T follicular helper cell (primary cell): Measurements from ENCODE around the gene PTPRM.

Experiments used
- DNase-seq: peaks from one replicate; pipeline ENCODE4 v3.0.0-alpha.2; 2020; ENCODE audit warnings: low read depth
- total RNA-seq, 2 experiments: gene quantifications; one replicate each; lab custom pipeline; 2026; lab: John Stamatoyannopoulos, UW

Gene PTPRM
- 16.0 to 26.7 reads per million in 2 experiments for total RNA-seq

DNA sequence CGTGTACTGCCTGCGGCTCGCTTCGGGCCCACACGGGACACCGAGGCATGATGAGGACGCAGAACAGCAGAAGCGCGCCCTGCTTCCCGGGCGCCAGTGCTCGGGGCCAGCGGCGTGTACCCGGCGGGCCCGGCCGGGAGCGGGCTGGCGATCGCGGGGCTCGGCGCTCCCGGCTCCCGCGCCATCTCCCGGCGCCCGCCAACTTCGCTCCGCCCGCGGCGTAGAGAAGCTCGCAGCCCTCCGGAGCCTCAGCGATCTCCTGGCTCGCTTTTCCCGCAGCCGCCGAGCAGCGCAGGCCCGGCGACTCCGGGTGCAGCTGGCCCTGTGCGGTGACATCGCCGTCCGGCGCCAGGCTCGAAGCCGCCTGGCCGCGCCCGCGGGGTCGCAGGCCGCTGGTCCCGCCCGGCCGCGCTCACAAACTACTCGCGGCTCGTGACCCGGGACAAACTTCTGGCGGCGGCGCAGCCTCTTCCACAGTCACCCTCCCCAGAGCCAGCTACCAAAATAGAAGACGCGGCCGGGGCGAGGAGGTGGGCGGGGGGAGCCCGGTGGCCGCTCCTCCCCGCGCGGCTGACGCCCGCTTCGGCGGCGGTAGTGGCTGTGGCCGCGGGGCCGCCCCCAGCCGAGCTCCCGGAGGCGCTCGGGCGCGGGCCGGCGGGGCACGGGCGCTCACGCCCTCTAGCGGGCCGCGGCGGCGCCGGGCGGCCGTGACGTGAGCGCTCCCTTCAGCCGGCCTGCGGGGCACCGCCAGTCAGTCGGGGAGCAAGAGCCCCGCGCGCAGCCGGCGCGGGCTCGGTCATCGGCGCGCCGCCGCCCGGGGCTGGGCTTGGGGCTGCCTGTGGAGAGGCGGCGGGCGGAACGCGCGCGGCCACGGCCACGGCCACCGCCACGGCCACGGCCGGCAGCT lies at the start of gene PTPRM:
Gene PTPRM, plus strand, starts transcription at position 750 of the 907 bp plus-strand sequence. CDS start 503 bp downstream, outside the sequence.
- DNase-seq = peak; percentile 16

DNA sequence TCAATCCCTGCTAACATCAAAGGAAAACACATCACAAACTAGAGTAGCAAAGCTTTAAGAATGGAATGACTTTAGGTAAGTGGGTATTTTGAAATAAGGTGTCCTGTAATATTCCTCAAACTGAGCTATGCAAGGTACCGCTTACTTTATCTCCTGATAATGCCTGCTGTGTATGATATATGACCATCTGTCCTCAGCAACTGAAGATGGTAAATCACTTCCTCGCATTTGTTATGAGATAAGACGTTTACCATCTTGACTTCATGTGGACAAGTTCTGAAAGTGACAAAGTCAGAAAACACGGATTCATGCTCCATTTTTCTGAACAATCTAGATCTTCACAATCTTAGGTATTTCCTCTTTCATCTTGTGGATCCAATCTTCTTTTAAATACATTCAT lies 49.3 kb upstream of the PTPRM start:
- no peak for DNase-seq

GRCh38 chr18:7520200-7520785 lies 46.8 kb upstream of the PTPRM start:
- no peak for DNase-seq

GRCh38 chr18:7521226-7521856 lies 45.8 kb upstream of the PTPRM start:
- DNase-seq = no peak

GRCh38 chr18:7523772-7524171 lies 43.3 kb upstream of the PTPRM start:
- no peak for DNase-seq

DNA sequence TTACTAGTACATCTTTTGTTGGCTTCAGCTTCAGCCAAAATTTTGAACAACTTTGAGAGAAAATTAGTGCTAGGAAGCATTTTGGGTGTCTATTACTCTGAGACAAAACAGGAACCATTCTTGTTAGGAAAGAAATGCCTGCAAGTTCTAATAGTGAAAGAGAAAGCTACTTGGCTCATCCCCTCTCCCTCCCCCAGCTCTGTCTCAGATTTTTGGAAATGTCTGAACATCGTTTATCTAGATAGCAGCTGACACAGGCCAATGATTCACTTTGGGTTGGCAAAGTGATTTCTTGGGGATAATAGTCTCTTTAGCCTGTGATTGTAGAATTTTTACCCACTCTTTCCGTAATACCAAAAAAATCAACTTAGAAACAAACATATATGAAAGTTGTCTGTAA lies 42.3 kb upstream of the PTPRM start:
- DNase-seq = no peak

DNA sequence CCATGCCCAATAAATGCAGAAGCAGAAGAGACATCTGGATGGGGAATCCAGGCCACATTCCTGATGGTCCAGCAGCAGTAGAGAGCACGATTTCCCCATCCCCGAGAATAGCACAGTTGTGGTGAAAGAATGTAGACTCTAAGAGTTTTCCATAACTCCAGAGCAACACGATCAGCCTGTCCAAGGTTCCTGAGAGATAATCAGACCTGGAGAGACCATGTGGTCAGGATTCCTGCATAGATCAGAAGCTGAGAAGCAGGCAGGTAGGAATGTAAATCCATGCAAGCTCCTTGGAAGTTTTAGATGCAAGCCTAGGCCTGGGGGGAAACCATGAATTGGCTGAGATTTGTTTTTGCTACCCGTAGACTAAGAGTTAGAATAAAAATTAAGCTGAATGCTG lies 34.2 kb upstream of the PTPRM start:
- DNase-seq = no peak

- DNase-seq = no peak
These were observed 31.5 kb upstream of the PTPRM start for GRCh38 chr18:7535436-7536205.

GRCh38 chr18:7537145-7537544 lies 30.0 kb upstream of the PTPRM start:
- DNase-seq = no peak

- DNase-seq = no peak
These were observed 25.3 kb upstream of the PTPRM start for GRCh38 chr18:7541835-7542234.

DNA sequence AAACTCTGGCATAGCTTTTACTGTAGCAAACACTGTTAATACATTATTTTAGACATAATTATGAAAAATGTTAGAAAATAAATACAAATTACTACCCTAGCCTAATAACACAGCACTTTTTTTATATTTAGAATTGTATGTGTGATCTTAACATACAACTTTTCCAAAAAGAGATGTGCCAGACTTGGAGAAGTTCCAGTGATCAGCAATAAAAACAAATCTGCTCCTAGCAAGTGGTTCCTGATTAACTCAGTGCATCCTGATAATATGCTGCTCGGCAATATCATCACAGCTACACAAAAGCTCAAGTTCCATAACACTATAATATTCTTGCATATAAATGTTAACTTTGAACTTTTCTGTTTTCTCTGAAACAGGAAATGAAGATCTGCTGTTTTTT lies 22.4 kb upstream of the PTPRM start:
- DNase-seq = no peak

- DNase-seq = no peak
These were observed 21.4 kb upstream of the PTPRM start for GRCh38 chr18:7545734-7546133.

DNA sequence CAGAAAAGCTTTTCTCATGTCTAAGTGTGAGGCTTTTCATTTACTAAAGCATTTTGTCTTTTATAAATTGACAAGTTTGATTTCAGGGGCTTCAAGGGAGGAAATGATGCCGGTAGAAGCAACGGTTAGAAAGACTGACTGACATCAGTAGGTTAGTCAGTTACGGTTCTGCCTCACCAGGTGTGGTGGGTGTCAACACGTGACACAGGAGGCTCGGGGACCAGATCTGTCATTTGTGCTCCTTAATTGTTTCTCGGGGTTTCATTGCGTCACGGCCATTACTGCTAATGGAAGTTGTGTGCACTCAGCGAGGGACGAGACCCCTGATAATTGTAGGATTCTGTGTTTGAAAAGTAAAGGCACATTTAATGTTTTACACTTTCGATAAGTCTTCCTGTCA lies 18.9 kb upstream of the PTPRM start:
- DNase-seq = no peak

GRCh38 chr18:7548721-7549120 lies 18.4 kb upstream of the PTPRM start:
- DNase-seq = no peak

DNA sequence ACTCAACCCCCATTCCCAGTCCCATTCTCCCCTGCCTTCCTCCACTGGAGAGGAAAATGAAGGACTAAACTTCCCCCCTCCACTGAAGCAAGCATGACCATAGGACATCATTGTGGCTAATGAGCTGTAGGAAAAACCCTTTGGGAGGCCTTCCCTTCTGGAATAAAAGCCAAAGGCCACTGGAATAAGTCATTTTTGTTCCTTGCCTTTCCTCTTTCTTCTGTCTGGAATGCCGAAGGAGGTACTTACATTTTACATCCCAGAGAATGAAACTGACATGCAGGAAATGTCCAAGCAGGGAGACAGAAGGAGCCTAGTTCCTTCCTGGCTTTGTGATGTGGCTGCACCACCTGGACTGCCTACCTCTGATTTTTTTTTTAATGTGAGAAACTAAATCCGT lies 9.1 kb upstream of the PTPRM start:
- DNase-seq = no peak

- no peak for DNase-seq
These were observed 8.3 kb upstream of the PTPRM start for GRCh38 chr18:7558769-7559168.

- DNase-seq = no peak
These were observed 7.3 kb upstream of the PTPRM start for GRCh38 chr18:7559709-7560319.

DNA sequence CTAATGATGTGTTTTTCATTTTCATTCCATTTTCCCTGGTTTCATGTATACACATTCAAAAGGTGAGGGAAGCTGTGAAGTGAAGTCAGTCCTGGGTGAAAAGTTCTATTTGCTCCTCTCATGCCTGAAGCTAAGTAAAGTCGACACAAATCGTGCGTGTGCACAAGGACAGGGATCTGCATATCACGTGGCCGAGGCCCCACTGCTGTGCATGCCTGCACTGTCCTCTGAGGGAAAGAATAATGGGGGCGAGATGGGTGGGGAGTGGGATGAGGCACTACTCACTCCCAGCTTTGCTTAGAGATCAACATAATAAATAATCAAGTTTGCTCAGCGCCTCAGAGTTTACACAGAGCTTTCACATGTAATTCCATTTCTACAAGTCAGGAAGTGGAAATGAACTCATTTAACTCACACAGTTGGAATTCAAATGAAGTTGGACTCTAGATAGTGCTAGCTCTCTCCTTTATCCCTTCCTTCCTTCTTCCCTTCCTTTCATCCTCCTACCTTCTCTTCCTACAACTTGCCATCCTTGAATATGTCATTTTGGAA lies 5.1 kb upstream of the PTPRM start:
- DNase-seq = no peak

- DNase-seq = no peak
These were observed 4.6 kb upstream of the PTPRM start for GRCh38 chr18:7562491-7562890.

DNA sequence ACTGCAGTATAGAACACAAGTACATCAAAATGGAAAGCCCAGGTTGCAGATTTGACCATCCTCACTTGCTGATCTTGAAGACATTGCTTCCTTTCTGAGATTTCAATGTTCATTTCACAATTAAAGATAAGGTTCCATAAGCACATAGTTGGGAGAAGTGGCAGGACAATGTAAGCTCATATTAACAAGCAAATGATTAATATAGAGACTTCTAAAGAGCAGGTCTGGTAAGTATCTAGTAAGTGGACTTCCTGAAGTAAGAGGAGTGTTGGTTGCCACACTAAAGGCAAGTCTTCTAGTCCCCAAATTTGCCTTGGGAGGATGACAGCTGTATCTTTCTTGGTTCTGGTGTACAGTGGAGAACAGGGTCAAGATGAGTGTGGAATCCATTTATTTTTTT lies 1.4 kb upstream of the PTPRM start:
- DNase-seq = no peak

DNA sequence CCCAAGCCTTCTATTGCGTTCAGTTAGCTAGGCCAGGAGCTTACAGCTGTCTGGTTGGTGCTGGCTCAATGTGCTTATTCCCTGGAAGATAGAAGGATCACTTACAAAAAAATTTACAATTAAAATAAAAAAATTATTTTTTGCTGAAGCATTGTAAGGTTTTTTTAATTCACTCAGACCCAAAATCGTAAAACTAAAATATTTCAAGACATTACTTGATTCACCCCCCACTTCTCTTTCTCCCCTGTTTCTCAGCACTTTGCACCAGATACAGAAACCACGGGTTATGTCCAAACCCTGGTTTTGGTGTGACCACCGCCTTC lies 911 bp upstream of the PTPRM start:
- DNase-seq = no peak
